ENCODE measurements around the gene ADSL.

ADSL gene

DNA sequence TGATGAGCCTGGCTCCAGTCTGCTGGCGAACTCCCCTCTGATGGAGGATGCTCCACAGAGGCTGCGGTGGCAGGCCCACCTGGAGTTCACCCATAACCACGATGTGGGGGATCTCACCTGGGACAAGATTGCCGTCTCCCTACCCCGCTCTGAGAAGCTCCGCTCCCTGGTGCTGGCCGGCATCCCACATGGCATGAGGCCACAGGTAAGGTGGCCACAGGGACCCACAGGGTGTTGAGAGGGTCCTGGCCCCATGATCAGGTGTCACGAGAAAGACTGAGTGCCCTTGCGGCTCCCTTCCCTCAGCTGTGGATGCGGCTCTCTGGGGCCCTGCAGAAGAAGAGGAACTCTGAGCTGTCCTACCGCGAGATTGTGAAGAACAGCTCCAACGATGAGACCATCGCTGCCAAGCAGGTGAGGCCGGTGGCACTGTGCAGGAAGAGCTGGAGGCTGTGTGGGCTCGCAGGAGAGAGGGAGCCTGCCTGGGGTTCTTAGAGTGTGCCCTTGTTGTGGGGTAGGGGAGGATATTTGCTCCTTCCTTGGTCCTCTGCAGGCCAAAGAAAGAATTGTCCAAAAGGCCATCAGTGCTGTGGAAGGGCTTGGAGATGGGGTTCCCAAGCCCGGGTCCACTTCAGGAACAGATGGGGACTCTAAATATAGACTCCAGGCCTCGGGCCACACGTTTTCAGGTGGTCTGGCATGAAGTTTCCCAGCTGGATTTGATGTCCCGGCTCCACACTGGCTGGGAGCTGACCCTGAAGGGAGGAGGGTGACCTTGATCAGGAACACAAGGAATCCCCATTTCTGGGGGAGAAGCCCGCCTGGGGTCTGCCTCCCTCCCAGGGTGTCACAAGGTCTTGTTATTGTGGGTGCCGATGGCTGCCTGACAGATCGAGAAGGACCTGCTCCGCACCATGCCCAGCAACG is 58.2 kb downstream of the ADSL start:
- DNase-seq (ENCODE audit: low read depth in 2 of 2): no peak

GRCh38 chr22:40405178-40406062 is 59.1 kb downstream of the ADSL start:
- no peak for DNase-seq (ENCODE audit: low read depth in 2 of 2)

GRCh38 chr22:40406063-40406890 is 60.0 kb downstream of the ADSL start:
- DNase-seq (ENCODE audit: low read depth in 2 of 2): no peak

DNA sequence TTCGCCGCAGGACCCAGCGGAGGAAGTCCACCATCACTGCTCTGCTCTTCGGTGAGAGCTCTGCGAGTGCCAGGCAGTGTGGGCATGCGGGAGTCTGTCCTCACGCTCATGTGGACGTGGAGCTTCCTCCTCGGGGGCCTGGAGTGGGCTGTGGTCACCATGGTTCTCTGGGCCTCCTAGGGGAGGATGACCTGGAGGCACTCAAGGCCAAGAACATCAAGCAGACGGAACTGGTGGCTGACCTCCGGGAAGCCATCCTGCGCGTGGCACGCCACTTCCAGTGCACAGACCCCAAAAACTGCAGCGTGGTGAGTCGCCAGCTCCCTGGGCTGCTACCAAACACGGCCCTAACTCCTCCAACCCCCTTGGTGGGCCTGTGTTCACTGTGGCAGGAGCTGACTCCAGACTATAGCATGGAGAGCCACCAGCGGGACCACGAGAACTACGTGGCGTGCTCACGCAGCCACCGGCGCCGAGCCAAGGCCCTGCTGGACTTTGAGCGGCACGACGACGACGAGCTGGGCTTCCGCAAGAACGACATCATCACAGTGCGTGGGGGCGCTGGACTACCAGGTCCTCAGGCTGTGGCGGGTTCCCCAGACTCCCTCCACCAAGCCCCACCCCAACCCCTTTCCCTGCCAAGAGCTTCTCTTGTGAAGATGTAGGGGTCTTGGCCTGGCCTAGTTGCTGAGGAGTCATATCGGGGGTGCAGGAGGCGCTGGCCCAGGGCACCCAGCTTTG is 60.9 kb downstream of the ADSL start:
- no peak for DNase-seq (ENCODE audit: low read depth in 2 of 2)

GRCh38 chr22:40407831-40408717 is 61.8 kb downstream of the ADSL start:
- no peak for DNase-seq (ENCODE audit: low read depth in 2 of 2)

- no peak for DNase-seq (ENCODE audit: low read depth in 2 of 2)
These were observed 62.7 kb downstream of the ADSL start for GRCh38 chr22:40408718-40409612.

DNA sequence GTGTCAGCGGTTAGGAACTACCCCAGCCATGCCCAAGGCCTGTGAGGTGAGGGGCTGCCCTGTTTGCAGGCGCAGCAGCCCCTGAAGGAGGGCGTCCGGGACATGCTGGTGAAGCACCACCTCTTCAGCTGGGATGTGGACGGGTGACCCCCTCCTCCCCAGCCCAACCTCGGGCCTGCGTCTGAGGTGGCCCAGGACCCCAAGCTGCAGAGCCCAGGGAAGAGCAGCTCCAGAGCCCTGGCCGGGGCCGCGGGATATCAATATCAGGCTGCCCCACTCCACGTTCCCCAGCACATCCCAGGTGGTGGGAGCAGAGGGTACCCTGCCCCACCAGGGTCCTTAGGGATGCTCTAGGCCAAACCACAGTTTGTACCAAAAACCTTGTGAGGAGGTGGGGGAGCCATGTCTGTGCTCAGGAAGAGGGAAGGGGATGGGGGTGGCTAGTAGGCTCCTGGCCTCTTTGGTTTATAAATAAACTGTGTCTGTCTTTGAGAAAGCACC is 63.4 kb downstream of the ADSL start:
- DNase-seq (ENCODE audit: low read depth in 2 of 2): no peak

- DNase-seq (ENCODE audit: low read depth in 2 of 2): no peak
These were observed 64.0 kb downstream of the ADSL start for GRCh38 chr22:40410272-40410671.

- no peak for DNase-seq (ENCODE audit: low read depth in 2 of 2)
These were observed 64.6 kb downstream of the ADSL start for GRCh38 chr22:40410731-40411505.

DNA sequence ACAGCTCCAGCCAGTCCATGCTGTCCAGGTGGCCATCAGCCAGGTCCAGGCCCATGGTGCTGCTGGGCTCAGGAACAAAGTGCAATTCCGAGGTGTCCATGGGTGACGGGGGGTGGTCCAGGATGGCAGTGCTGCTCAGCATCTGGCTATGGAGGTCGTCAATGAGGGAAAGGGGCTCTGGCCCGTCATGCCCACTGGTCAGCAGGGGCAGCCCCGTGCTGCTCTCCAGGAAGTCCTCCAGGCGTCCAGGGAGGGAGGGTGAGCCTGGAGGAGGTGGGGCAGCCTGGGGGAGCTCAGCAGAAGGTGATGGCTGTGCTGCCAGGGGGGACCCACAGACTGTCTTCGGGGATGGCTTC is 65.2 kb downstream of the ADSL start:
- no peak for DNase-seq (ENCODE audit: low read depth in 2 of 2)

DNA sequence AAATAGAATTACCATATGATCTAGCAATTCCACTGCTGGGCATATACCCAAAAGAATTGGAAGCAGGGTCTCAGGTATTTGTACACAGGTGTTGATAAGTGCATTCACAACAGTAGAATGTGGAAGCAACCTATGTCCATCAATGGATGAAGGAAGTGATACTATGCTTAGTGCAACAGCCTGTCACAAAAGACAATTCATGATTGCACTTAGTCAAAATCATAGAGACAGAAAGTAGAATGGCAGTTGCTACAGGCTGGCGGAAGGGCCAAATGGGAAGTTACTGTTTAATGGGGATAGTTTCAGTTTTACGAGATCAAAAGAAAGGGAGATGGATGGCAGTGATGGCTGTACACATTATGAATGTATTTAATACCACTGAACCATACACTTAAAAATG is 66.1 kb downstream of the ADSL start:
- DNase-seq (ENCODE audit: low read depth in 2 of 2): no peak

DNA sequence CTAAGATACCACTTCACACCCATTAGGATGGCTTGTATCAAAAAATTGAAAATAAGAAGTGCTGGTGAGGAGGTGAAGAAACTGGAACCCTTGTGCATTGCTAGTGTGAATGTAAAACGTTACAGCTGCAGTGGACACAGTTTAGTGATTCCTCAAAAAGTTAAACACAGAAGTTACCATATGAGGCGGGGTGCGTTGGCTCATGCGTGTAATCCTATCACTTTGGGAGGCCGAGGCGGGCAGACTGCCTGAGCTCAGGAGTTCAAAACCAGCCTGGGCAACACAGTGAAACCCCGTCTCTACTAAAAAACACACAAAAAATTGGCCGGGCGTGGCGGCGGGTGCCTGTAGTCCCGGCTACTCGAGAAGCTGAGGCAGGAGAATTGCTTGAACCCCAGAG is 67.6 kb downstream of the ADSL start:
- DNase-seq (ENCODE audit: low read depth in 2 of 2): no peak

DNA sequence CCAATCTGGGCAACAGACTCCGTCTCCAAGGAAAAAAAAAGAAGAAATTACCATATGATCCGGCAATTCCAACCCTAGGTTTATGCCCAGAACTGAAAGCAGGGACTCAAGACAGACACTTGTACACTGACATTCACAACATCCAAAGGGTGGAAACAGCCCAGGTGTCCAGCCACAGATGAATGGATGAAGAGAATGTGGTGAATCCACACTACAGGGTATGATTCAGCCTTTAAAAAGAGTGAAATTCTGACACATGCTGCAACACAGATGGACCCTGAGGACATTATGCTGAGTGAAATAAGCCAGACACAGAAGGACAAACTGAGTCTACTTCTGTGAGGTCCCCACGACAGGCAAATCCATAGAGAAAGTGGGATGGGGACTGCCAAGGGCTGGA is 68.0 kb downstream of the ADSL start:
- no peak for DNase-seq (ENCODE audit: low read depth in 2 of 2)

DNA sequence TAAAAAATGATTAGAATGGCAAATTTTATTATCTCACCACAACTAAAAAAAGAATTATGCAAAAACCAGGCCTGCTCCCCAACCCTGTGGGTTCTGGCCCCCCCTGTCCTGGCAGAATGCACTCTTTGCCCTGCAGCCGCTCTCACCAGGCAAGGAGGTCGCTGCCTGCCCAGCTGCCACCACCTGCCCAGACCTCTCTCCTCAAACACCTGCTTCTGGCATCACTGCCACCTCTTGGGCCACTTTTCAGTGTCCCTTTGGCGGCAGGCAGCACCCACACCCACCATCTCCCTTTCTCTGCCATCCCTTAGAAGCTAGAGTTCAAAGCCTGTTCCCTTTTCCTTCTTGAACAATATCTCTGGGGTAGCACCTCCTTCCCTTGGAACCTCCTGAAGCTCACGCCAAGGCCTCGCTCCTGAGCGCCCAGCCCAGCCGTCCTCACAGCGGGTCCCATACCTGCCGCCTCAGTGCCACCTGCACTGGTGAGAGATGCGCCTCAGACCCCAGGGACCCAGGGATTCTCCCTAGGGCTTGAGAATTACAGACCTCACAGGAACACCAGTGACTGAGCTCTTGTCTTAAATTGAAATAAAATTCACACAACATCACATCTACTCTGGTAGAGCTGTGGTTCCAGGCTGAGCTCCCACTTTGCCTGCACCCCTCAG is 68.7 kb downstream of the ADSL start:
- no peak for DNase-seq (ENCODE audit: low read depth in 2 of 2)

DNA sequence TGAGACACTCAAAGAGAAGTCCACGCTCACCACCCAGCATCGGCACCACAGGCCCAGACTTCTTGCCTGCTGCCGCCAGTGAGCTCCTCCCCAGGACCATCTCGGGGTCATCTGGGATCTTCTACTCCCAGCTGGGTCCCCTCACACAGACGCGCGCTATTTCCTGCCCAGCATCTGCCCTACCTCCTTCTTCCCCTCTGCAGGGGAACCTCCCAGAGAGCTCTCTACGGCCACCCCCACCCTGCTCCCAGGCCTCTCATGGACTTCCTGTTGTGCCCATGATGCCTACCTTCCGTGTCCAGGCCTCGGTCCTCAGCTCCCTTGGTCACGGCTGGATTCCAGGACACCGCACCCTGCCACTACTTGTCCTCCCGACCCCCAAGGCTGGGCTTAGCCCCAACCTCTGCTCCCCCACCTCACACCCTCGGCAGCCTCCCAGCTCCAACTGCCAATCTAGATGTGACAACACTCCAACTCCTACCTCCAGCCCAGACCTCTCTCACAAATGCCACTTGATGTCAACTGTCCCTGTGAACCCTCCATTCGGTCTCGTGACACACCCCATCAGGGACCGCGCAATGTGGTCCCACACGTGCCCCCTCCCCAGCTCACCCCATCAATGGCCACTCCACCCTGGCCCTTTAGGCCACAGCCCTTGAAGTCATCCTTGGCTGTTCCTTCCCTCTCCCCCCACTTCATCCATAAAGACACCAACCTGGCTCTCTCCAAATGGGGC is 69.4 kb downstream of the ADSL start:
- no peak for DNase-seq (ENCODE audit: low read depth in 2 of 2)

GRCh38 chr22:40416267-40416570 is 69.9 kb downstream of the ADSL start:
- DNase-seq (ENCODE audit: low read depth in 2 of 2): no peak

GRCh38 chr22:40416636-40417035 is 70.3 kb downstream of the ADSL start:
- no peak for DNase-seq (ENCODE audit: low read depth in 2 of 2)

Measured in stimulated activated CD8-positive, alpha-beta memory T cell treated with anti-CD3 and anti-CD28 coated beads, Interleukin-2, amount 100 ng/mL, for 48 hours (primary cell).